Kidney (tissue), 14 donors: ENCODE results near the gene EIF5A2. TPM values are rescaled to one million over a fixed set of nuclear protein-coding genes. Genes with fewer than 3 reads are reported as not detected.

Experiments
- DNase-seq, 5 donors: peaks; one replicate each; pipeline ENCODE4 v3.0.0-alpha.2; 2013 to 2020
- FAIRE-seq: peaks from 2 replicates; lab custom pipeline; 2012; peaks lifted over from hg19 to GRCh38; lab: Jason Lieb, UNC
- H3K27ac ChIP-seq, 2 donors: one replicate each; pipeline ENCODE4 v1.7.0; 2013; ENCODE audit warnings: low read depth in 2 of 2, low read length in 2 of 2, inconsistent platforms in 1 of 2
- H3K27me3 ChIP-seq: one replicate; pipeline ENCODE4 v1.7.1; 2013; ENCODE audit warnings: low read length, inconsistent platforms; ENCODE audit not compliant: control insufficient read depth, insufficient read depth
- H3K36me3 ChIP-seq, 3 donors: one replicate each; pipeline versions ENCODE4 v1.7.0 to v1.7.1; 2013; ENCODE audit warnings: low read length in 3 of 3, control low read depth in 1 of 3, inconsistent platforms in 1 of 3; ENCODE audit not compliant: insufficient read depth in 3 of 3, control insufficient read depth in 2 of 3
- H3K4me1 ChIP-seq, 3 donors: one replicate each; pipeline versions ENCODE4 v1.7.0 to v1.7.1; 2013; ENCODE audit warnings: low read length in 3 of 3, inconsistent platforms in 1 of 3, low read depth in 1 of 3; ENCODE audit not compliant: control insufficient read depth in 2 of 3, insufficient read depth in 2 of 3
- H3K4me3 ChIP-seq, 3 donors: one replicate each; pipeline versions ENCODE4 v1.7.0 to v1.8.1; 2013; ENCODE audit warnings: low read length in 3 of 3, control low read depth in 1 of 3, inconsistent platforms in 1 of 3
- H3K9ac ChIP-seq, 3 donors: one replicate each; pipeline versions ENCODE4 v1.7.0 to v1.7.1; 2013; ENCODE audit warnings: low read length in 3 of 3, control low read depth in 1 of 3, inconsistent platforms in 1 of 3
- H3K9me3 ChIP-seq, 3 donors: one replicate each; pipeline versions ENCODE4 v1.7.0 to v1.7.1; 2013; ENCODE audit warnings: low read length in 3 of 3, control low read depth in 1 of 3, inconsistent platforms in 1 of 3; ENCODE audit not compliant: control insufficient read depth in 2 of 3, insufficient read depth in 1 of 3
- CTCF ChIP-seq: IDR thresholded peaks from 3 replicates; pipeline ENCODE4 v1.5.1; 2012; ENCODE audit warnings: mild to moderate bottlenecking, moderate library complexity, borderline replicate concordance; ENCODE audit not compliant: insufficient read depth; ENCODE audit errors: extremely low read depth
- intact Hi-C: fragments of 100-400 bp; cut with DNase I; formaldehyde crosslinking; loops from one replicate; pipeline ENCODE4 v1.11.1; 2022
- polyA plus RNA-seq: library from polyadenylated mRNA; stranded (reverse); fragments of 350-450 nt; fragmentation: Illumina TruSeq; extraction: RNeasy Lipid Tissue Mini Kit (QIAGEN cat#74804); gene quantifications from one replicate; pipeline ENCODE4 v1.2.3, GENCODE V29; 2014; ENCODE audit warnings: low read depth, low replicate concordance; ENCODE audit not compliant: insufficient read depth
- total RNA-seq: library from RNA; stranded (reverse); fragmentation: NEBNext Ultra II Directional; extraction: Animal tissue kit (Norgen Biotek cat#: 25700); gene quantifications from one replicate; pipeline ENCODE4 v1.2.1, GENCODE V29; 2021
- donor health status: control.
- donor health status: control.
- donor health status: control.
- donor health status: control.
- donor health status: control.
- donor health status: DM: yes; HTN: yes; CAD: no.
- donor health status: Normal renal cell carcinoma (clear cell type).

EIF5A2 gene
- total and polyA plus RNA-seq, 2 donors from 2014 or later: 6.1 to 11.2 TPM

GRCh38 chr3:170858599-170858998, 49.8 kb downstream of the EIF5A2 start:
- H3K9ac ChIP-seq: no peak overlapping the region
- intact Hi-C loops: no loop called here
- no peak for FAIRE-seq
- no peaks in the 10 kb centered on the region for H3K36me3 ChIP-seq
- TF ChIP-seq CTCF: no peak
- H3K4me3 ChIP-seq: no peak overlapping the region
- H3K4me1 ChIP-seq: no peaks in the 10 kb centered on the region
- no peak overlapping the region for H3K27ac ChIP-seq
- DNase-seq: no peak
- no peaks in the 10 kb centered on the region for H3K27me3 ChIP-seq
- no peaks in the 10 kb centered on the region for H3K9me3 ChIP-seq

- Histone ChIP-seq H3K36me3 (no peaks in the 10 kb centered on the region), H3K4me1 (no peaks in the 10 kb centered on the region), H3K9ac (no peak overlapping the region), H3K27me3 (no peaks in the 10 kb centered on the region), H3K9me3 (no peaks in the 10 kb centered on the region), H3K4me3 (no peak overlapping the region), H3K27ac (no peak overlapping the region)
- no peak for TF ChIP-seq CTCF
- DNase-seq (peak in 3 of 5 donors; percentile 29 to 89 (median 69)), FAIRE-seq (no peak)
- intact Hi-C loops: no loop called here
Measured at GRCh38 chr3:170852324-170852723, 56.1 kb downstream of the EIF5A2 start.

- peak; percentile 41 for FAIRE-seq
- no peaks in the 10 kb centered on the region for H3K4me1 ChIP-seq
- no peaks in the 10 kb centered on the region for H3K27me3 ChIP-seq
- H3K9me3 ChIP-seq: peaks cover 0 to 4% (median 4%) of the 10 kb centered on the region in 3 donors
- no peak overlapping the region for H3K9ac ChIP-seq
- no peak overlapping the region for H3K27ac ChIP-seq
- H3K4me3 ChIP-seq: no peak overlapping the region
- no peaks in the 10 kb centered on the region for H3K36me3 ChIP-seq
- intact Hi-C loops: no loop called here
- DNase-seq: peak in 2 of 5 donors; percentile 18 to 71
- TF ChIP-seq CTCF: no peak
Measured at GRCh38 chr3:170848292-170848917, 60.0 kb downstream of the EIF5A2 start.

GRCh38 chr3:170844377-170844776, 64.1 kb downstream of the EIF5A2 start:
- no peaks in the 10 kb centered on the region for H3K36me3 ChIP-seq
- no peak for TF ChIP-seq CTCF
- H3K27me3 ChIP-seq: no peaks in the 10 kb centered on the region
- no peak for FAIRE-seq
- no peak overlapping the region for H3K4me3 ChIP-seq
- peaks cover 0 to 4% (median 4%) of the 10 kb centered on the region in 3 donors for H3K9me3 ChIP-seq
- intact Hi-C loops: no loop called here
- H3K4me1 ChIP-seq: no peaks in the 10 kb centered on the region
- no peak for DNase-seq
- H3K27ac ChIP-seq: no peak overlapping the region
- no peak overlapping the region for H3K9ac ChIP-seq
